HG03442 (cell line): Measurements from ENCODE around the gene EFNB2.
A peak's percentile ranks its signal among the peaks of the same experiment; 100 is the strongest.

ENCODE experiments used
- ATAC-seq: cut with Tn5 transposase; IDR thresholded peaks from one replicate; pipeline ENCODE4 v1.9.1; 2021; ENCODE audit warnings: mild to moderate bottlenecking, moderate library complexity; ENCODE audit not compliant: unreplicated experiment

EFNB2 gene

GRCh38 chr13:106535552-106536243 lies at the start of gene EFNB2:
Gene EFNB2, minus strand, starts transcription at chr13:106535662. Its CDS starts 698 bp downstream, at chr13:106534964.
- peak; percentile 96 for ATAC-seq

GRCh38 chr13:106581225-106581624 lies 45.8 kb upstream of the EFNB2 start:
- no peak for ATAC-seq

GRCh38 chr13:106575896-106576295 lies 40.4 kb upstream of the EFNB2 start:
- no peak for ATAC-seq

- ATAC-seq, result no peak
These were observed 38.4 kb upstream of the EFNB2 start for GRCh38 chr13:106573868-106574267.

DNA sequence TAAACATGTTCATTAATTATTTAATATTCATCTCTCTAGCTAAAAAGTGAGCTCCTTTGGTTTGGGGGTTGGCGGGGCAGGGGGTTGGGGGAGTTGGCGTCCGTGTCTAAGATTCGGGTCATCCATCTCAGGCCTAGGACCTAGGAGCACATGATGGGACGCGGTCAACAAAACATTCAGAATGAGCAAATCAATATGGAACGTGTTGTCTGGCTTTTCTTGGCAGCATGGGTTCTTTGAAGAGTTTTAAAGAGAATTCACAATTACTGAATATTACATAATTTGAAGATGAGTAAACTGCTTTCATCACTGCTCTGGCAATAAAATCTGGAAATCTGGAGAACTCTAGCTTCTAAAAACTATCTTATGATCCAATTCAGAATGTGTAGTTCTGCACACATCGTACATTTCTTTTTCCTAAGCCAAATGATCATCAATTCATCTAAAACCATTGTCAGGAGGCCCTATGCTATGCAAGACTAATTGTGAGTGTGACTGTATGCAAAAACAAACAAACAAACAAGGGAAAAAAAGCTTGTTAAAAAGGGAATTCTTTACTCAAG lies 37.9 kb upstream of the EFNB2 start:
- no peak for ATAC-seq

- ATAC-seq, result no peak
These were observed 34.9 kb upstream of the EFNB2 start for GRCh38 chr13:106570299-106570852.

- no peak for ATAC-seq
These were observed 34.0 kb upstream of the EFNB2 start for GRCh38 chr13:106569233-106570095.

DNA sequence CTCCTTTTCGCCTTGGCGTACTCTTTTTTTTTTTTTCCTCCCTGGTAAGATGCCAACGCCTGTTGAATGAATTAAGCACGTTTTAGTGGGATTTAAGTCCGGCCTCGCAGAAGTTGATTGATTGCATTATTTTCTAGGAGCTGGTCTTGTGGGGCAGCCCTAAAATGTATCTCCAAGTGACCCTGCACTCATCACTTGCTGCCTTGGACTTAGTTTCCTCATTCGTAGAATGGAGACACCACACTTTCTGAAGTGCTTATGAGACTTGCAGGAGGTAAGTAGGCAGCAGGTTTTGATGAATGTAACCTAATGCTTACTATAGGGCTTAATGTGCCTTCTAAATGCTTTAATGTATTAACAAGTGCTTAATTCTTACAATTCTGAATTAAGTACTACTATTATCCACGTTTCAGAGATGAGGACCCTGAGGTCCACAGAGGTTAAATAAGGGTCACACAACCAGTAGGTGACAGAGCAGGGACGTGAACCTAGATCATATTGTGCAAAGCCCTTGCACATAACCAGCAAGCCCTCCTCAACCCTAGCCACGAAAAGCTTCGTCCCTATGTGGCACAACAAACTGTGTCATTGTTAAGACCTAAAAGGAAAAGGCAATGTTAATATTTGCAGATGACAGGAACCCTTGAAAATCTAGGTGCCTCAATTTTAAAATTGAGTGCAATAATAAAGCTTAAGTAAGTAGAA lies 33.0 kb upstream of the EFNB2 start:
- ATAC-seq, result peak; percentile 32

DNA sequence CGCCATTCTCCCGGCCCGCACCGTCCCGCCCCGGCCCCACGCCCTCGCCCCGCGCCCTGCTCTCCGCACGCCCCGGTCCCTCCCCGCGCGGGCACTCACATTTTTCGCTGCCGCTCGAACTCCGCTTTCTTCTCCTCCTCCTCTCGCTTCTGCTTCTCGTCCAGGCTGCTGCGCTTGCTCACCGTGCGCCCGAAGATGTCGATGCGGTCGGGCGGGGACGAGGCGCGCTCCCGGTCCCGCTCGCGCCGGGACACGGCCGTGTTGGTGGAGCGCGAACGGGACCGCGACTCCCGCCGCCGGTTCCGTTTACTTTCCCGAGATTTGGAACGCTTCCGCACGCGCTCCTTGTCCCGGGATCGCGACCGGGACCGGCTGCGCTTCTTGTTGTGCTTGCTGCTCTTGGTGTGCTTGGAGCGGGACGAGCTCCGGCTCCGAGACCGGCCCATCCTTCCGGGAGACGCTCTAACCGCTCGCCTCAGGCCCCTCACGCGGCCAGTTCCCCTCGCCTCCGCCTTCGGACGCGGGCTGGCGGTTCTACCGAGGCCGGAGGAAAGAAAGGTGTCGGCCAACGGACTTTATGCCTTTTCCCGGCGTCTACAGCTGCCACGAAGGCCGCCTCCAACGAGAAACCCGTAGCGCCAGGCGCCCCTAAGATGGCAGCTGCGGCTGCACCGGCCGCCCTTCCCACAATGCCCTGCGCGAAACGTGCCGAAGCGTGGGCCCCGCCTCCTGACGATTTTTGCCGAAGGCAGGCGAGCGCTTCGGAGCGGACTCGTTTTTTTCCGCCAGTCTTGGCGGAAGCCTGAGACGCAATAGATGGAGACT lies 32.2 kb upstream of the EFNB2 start, which contains the start of gene ARGLU1:
Gene ARGLU1, minus strand, starts transcription at position 664 of the 825 bp plus-strand sequence. Its CDS starts 218 bp downstream, at position 446.
- ATAC-seq, result peak; percentile 71

- ATAC-seq, result peak; percentile 35
These were observed 31.4 kb upstream of the EFNB2 start for GRCh38 chr13:106566641-106567473.

DNA sequence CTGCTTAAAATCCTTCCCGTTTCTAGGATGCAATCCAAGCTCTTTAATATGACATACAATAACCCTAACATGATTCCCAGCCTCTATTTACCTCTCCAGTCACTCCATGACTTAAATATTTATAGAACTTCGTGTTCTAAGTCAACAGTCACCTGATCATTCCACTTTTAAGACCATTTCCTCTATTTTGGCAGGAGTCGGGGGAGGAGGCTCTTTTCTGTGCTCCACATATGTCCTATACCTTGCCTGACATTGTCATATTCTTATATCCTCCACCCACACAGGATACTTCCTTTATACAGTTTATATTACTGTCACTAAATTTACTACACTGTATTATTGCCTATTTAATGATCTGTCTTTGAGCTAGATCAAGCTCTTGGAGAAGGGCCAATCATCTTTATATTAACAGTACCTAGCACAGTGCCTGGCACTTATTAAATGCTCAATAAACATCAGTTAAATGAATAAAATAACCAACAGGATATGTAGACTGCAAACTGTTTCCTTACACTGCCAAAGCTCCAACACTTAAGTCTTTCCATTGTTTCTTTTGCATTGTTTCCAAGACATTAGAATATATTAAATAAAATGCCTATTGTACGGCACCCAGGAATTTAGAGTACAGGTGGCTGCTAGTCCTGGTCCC lies 29.8 kb upstream of the EFNB2 start:
- ATAC-seq, result no peak

- ATAC-seq, result no peak
These were observed 26.8 kb upstream of the EFNB2 start for GRCh38 chr13:106562301-106562700.

DNA sequence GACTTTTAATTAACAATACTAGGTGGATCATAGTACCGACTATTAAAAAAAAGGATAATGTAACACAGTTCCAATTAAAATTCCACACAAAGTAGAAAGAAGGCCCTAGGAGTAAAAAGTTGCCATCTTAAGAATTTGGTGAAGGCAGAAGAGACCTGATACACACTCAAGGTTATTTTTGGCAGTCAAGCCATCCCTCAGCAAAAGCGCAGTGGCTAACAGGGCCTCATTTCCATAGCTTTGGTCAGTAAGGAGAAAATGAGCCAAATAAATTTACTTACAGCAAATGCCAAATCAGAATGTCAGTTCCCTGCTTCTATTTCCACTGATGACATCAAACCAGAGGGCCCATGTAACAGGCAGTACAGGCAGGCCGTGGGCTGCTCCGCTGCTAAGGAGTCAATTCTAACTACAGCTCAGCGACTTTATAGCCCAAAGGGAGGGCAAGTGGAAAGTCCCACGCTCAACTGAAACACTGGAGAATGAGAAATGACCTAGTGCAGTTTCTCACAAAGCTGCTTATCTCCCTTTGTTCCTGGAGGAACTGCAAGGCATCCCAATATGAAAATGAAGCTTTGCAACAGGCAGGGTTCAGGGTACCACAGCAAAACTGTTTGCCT lies 26.2 kb upstream of the EFNB2 start:
- peak; percentile 88 for ATAC-seq

DNA sequence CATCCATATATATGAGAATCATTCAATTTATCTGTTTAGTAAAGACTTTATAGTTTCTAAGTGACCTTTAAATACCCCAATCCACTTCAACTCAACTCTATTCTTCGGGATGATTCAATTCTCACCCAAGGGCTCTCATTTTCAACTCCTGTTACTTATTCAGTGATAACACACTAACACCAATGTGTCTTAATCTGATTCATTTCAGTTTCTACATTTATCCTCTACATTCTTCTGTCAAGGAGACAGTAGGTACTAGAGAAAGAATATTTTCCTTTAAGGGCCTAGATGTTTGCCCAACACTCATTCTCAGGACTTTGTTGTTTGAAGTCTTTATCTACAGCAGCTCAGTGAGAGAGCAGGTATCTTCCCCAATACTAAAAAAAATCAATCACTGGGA lies 25.4 kb upstream of the EFNB2 start:
- ATAC-seq, result peak; percentile 44

GRCh38 chr13:106558527-106558926 lies 23.1 kb upstream of the EFNB2 start:
- no peak for ATAC-seq

- ATAC-seq, result no peak
These were observed 20.3 kb upstream of the EFNB2 start for GRCh38 chr13:106555631-106556328.

DNA sequence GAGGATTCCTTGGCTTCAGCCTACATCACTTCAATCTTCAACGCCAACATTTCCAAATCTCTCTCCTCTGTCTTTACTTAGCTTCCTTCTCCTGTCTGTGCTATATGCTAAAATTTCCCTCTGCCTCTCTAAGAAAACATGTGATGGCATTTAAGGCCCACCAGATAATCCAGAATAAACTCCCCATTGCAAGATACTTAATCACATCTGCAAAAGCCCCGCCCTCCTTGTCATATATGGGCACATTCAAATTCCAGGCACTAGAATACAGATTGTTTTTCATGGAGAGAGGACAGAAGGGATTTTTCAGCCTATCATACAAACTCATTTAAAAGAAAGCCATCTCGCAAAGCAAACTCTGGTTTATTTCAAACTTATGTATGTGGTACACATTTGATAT lies 16.3 kb upstream of the EFNB2 start:
- no peak for ATAC-seq
